ENCODE results near the gene PRAC1. TPM values are rescaled to one million over a fixed set of nuclear protein-coding genes. Genes with fewer than 3 reads are reported as not detected.

Gene PRAC1
- total RNA-seq, 1 experiment from 2014 or later = not detected

DNA sequence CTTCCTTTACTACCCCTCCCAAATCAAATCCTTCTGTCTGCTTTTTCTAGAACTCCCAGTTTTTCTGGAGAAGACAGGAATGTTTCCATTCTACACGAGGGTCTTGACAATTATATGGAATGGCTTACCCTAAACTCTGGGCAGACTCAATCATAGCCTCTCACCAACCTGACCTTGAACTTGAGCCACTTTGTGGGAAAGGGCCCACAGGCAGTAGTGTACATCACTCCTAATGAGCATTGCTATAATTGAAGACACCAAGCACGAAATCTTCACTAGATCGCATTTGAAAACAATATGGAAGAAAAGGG lies 7.9 kb upstream of the PRAC1 start:
- Histone ChIP-seq H2BK5ac (ENCODE audit: insufficient read length, low read length) (no peak overlapping the region), H4K5ac (ENCODE audit: insufficient read length, low read depth, low read length) (no peak overlapping the region), H3K79me2 (ENCODE audit: insufficient read depth, low read length) (no peaks in the 10 kb centered on the region), H3K4me1 (ENCODE audit: insufficient read depth, low read length) (no peaks in the 10 kb centered on the region), H2AFZ (ENCODE audit: low read length) (no peak overlapping the region), H3K56ac (ENCODE audit: insufficient read length, low read depth, low read length) (no peak overlapping the region), H3K18ac (ENCODE audit: insufficient read length, low read depth, low read length) (no peak overlapping the region), H3K27ac (ENCODE audit: insufficient read length, low read depth, low read length) (no peak overlapping the region), H2BK15ac (ENCODE audit: low read depth, low read length) (no peak overlapping the region), H3T11ph (ENCODE audit: low read length) (no peak overlapping the region), H3K23ac (ENCODE audit: insufficient read length, low read depth, low read length) (no peak overlapping the region), H3K4ac (ENCODE audit: low read depth, low read length) (no peak overlapping the region), H3K9ac (ENCODE audit: extremely low read depth, insufficient read length, low read length) (no peak overlapping the region), H2AK5ac (ENCODE audit: insufficient read length, low read length) (no peak overlapping the region), H4K8ac (replicated peaks; ENCODE audit: insufficient read length, low read depth, low read length) (no peak overlapping the region), H3K27me3 (ENCODE audit: insufficient read depth, low read length) (peaks cover 99% of the 10 kb centered on the region), H3K23me2 (ENCODE audit: insufficient read length, low read depth, low read length, poor library complexity, severe bottlenecking) (peaks cover 4% of the 10 kb centered on the region), H2BK120ac (ENCODE audit: low read depth, low read length, poor library complexity, severe bottlenecking) (no peak overlapping the region), H3K9me3 (ENCODE audit: control insufficient read depth, low read depth, low read length) (no peaks in the 10 kb centered on the region), H3K4me2 (ENCODE audit: insufficient read depth, insufficient read length, low read length) (no peak overlapping the region), H4K91ac (ENCODE audit: insufficient read length, low read depth, low read length) (no peak overlapping the region), H2BK12ac (ENCODE audit: insufficient read length, low read depth, low read length) (no peak overlapping the region), H3K79me1 (ENCODE audit: insufficient read depth, low read depth, low read length, poor library complexity, severe bottlenecking) (no peaks in the 10 kb centered on the region), H3K14ac (ENCODE audit: insufficient read depth, low read length) (no peak overlapping the region), H2BK20ac (ENCODE audit: low read depth, low read length, poor library complexity, severe bottlenecking) (no peak overlapping the region), H4K20me1 (ENCODE audit: control insufficient read depth, insufficient read depth, insufficient read length) (peaks cover 4% of the 10 kb centered on the region)
- DNase-seq = no peak
- Mint-ChIP-seq H3K4me3 (no peak overlapping the region), H3K4me1 (peaks cover 10 to 19% of the 10 kb centered on the region in 2 experiments), H3K9me3 (peaks cover 4 to 11% of the 10 kb centered on the region in 2 experiments; a peak in 3 of 5 replicates), H3K27ac (no peak overlapping the region), H3K36me3 (ENCODE audit: insufficient read depth in 1 of 3, low read depth in 3 of 3) (peaks cover 0 to 2% (median 0%) of the 10 kb centered on the region in 3 experiments; a peak in 1 of 7 replicates), H3K27me3 (ENCODE audit: low read depth) (peaks cover 100% of the 10 kb centered on the region)
- no peak for TF ChIP-seq CTCF (conservative IDR thresholded peaks at IDR 0.05)
- no CpG with 5 or more reads among the region's 3 CpGs for WGBS (ENCODE audit: extremely low coverage, insufficient read length, low lambda C conversion rate)

All from H9 (cell line).